ENCODE measurements around the gene SLC1A2. TPM values are rescaled to one million over a fixed set of nuclear protein-coding genes. Genes with fewer than 3 reads are reported as not detected.

SLC1A2 gene
- total RNA-seq, 1 experiment from 2014 or later: 0.25 TPM

- Histone ChIP-seq H3K9me2 (ENCODE audit: insufficient read depth) (no peaks in the 10 kb centered on the region), H3K27ac (ENCODE audit: low read depth, low read length) (no peak overlapping the region), H3K27me3 (ENCODE audit: insufficient read depth, low read length) (peaks cover 41% of the 10 kb centered on the region), H3K79me2 (ENCODE audit: insufficient read depth, low read length) (no peaks in the 10 kb centered on the region), H3K36me3 (ENCODE audit: control insufficient read depth in 1 of 2, insufficient read depth in 2 of 2, low read length in 2 of 2) (no peaks in the 10 kb centered on the region), H2AFZ (ENCODE audit: low read depth, low read length, poor library complexity, severe bottlenecking) (no peak overlapping the region), H3K4me1 (ENCODE audit: control insufficient read depth in 1 of 2, insufficient read depth in 2 of 2, low read length in 2 of 2) (no peaks in the 10 kb centered on the region), H3K9me3 (ENCODE audit: control insufficient read depth in 1 of 2, insufficient read depth in 1 of 2, low read depth in 1 of 2, low read length in 2 of 2) (no peaks in the 10 kb centered on the region), H4K20me1 (ENCODE audit: insufficient read depth) (no peaks in the 10 kb centered on the region), H3K4me3 (replicated peaks in 1 of 2; ENCODE audit: low read depth in 1 of 2, low read length in 2 of 2) (no peak overlapping the region), H3K9ac (ENCODE audit: low read length) (no peak overlapping the region), H3K4me2 (ENCODE audit: low read length) (no peak overlapping the region)
- ChIA-PET RAD21 (ENCODE audit: low non-redundant PET in 1 of 2, low total read pairs in 2 of 2, uncharacterized antibody in 2 of 2, unreplicated experiment in 2 of 2) (no interaction called here), CTCF (no interaction called here), POLR2A (no interaction called here)
- ATAC-seq (no peak), DNase-seq (ENCODE audit: low read depth, low spot score) (no peak)
- no TSS peak for BruUV-seq (replicated peaks)
- TF ChIP-seq ELF1 (IDR thresholded peaks at IDR 0.05; ENCODE audit: borderline replicate concordance, low read depth) (no peak), SRF (IDR thresholded peaks at IDR 0.05; ENCODE audit: low read depth) (no peak), EGR1 (IDR thresholded peaks at IDR 0.05; ENCODE audit: low read depth) (no peak), EZH2phosphoT487 (IDR thresholded peaks at IDR 0.05; ENCODE audit: borderline replicate concordance) (no peak), CEBPB (IDR thresholded peaks at IDR 0.05; ENCODE audit: low read depth) (no peak), FOSL1 (IDR thresholded peaks at IDR 0.05; ENCODE audit: low read depth) (no peak), ZBTB33 (IDR thresholded peaks at IDR 0.05; ENCODE audit: extremely low read depth, insufficient replicate concordance, low read length) (no peak), CTCF (IDR thresholded peaks at IDR 0.05 in 2 of 3, conservative IDR thresholded peaks at IDR 0.05 in 1 of 3; ENCODE audit: borderline replicate concordance in 1 of 3, insufficient read depth in 1 of 3, low read depth in 2 of 3, low read length in 2 of 3) (no peak), CBX3 (IDR thresholded peaks at IDR 0.05; ENCODE audit: low read depth) (no peak)
- TF ChIP-seq, protein P1, sequence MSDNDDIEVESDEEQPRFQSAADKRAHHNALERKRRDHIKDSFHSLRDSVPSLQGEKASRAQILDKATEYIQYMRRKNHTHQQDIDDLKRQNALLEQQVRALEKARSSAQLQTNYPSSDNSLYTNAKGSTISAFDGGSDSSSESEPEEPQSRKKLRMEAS (IDR thresholded peaks at IDR 0.05): no peak
- TF ChIP-seq, protein P2, sequence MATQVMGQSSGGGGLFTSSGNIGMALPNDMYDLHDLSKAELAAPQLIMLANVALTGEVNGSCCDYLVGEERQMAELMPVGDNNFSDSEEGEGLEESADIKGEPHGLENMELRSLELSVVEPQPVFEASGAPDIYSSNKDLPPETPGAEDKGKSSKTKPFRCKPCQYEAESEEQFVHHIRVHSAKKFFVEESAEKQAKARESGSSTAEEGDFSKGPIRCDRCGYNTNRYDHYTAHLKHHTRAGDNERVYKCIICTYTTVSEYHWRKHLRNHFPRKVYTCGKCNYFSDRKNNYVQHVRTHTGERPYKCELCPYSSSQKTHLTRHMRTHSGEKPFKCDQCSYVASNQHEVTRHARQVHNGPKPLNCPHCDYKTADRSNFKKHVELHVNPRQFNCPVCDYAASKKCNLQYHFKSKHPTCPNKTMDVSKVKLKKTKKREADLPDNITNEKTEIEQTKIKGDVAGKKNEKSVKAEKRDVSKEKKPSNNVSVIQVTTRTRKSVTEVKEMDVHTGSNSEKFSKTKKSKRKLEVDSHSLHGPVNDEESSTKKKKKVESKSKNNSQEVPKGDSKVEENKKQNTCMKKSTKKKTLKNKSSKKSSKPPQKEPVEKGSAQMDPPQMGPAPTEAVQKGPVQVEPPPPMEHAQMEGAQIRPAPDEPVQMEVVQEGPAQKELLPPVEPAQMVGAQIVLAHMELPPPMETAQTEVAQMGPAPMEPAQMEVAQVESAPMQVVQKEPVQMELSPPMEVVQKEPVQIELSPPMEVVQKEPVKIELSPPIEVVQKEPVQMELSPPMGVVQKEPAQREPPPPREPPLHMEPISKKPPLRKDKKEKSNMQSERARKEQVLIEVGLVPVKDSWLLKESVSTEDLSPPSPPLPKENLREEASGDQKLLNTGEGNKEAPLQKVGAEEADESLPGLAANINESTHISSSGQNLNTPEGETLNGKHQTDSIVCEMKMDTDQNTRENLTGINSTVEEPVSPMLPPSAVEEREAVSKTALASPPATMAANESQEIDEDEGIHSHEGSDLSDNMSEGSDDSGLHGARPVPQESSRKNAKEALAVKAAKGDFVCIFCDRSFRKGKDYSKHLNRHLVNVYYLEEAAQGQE (IDR thresholded peaks at IDR 0.05; ENCODE audit: low read depth): no peak
- intact Hi-C loops (cut with micrococcal nuclease): no loop called here
Observed at GRCh38 chr11:35413598-35413997, 5.8 kb downstream of the SLC1A2 start.

Measured in HCT116 (cell line).